NCI-H1417 (cell line): Measurements from ENCODE around the gene CDHR5.

Source experiments
- DNase-seq, 3 experiments: peaks; one replicate each; lab custom pipeline; 2025; lab: John Stamatoyannopoulos, UW

The CDHR5 gene

DNA sequence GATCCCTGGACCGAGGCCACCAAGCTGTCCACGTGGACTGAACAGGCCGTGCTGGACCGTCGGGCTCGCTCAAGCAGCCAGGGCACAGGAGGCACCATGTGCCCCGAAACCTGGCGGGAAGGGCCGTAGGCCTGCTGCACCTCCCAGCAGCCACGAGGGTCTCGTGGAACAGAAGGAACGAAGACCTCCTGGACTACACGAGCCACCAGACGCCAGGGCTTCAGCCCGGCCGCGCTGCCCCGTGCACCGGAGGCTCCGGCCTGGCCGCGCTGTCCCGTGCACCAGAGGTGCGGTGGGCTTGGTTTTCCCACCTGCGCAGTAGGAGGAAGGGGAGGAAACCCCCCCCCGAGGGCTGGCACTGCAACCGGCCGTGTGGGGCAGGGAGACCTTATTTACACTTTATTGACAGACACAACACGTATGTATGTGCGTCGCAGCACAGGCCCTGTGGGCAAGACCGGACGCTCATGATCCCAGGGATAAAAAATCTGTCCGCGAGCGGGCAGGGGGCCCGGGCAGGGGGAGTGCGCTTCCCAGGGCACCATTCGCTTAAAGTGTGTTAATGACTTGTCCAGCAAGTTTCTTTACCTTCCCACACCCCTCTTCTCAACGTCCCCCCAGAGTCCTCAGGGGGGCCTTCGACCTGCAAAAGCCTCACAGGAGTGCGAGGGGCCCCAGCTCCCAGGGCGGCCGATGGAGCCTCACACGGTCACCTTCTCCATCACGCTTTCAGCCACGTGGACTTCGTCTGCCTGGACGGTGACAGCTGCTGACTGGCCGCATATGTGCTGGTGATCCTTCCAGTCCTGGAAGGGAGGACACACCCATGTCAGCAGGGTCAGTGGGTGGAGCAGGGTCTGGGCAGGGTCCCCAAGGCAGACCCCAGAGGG lies 19.3 kb upstream of the CDHR5 start:
- no peak for DNase-seq

DNA sequence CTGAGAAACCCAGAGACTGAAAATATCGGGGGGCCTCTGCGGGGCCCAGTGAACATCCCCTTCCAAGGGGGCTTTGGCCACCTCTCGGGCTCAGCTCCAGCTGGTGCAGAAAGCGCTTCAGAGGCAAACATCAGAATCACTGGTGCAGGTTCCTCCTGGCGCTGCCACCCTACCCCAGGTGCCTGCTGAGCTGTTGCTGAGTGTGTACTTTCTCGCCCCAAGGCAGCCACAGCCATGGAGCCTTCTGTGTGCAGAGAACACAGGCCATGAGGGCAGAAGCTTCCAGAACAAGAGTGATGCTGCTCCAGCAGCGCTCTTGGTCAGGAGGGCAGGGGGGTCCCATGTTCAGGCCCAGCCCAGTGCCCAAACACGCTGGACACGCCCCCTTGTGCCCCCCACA lies 18.6 kb upstream of the CDHR5 start:
- no peak for DNase-seq

DNA sequence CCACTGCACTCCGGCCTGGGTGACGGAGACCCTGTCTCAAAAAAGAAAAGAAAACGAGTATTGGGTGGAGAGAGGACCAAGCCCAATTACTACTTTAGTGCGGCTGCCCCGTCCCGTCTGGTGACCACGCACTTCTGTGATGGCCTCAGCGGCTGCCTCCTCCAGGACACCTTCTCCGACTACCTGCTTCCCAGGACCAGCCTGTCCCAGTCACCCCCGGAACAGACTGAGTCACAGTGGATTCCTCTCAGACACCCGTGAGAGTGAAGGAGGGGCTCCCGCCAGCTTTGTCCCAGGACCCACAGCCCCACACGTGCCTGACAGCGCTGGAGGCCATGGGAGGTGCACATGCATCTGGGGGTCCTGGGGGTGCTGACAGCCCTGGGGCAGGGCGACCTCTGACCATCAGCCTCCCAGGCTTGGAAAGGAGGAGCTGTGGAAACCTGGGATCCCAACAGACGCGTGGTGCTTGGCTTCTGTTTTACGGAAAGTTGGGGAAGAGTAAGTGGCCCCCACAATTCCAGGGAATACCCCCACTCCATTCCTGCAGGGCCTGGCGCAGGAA lies 17.1 kb upstream of the CDHR5 start:
- no peak for DNase-seq

DNA sequence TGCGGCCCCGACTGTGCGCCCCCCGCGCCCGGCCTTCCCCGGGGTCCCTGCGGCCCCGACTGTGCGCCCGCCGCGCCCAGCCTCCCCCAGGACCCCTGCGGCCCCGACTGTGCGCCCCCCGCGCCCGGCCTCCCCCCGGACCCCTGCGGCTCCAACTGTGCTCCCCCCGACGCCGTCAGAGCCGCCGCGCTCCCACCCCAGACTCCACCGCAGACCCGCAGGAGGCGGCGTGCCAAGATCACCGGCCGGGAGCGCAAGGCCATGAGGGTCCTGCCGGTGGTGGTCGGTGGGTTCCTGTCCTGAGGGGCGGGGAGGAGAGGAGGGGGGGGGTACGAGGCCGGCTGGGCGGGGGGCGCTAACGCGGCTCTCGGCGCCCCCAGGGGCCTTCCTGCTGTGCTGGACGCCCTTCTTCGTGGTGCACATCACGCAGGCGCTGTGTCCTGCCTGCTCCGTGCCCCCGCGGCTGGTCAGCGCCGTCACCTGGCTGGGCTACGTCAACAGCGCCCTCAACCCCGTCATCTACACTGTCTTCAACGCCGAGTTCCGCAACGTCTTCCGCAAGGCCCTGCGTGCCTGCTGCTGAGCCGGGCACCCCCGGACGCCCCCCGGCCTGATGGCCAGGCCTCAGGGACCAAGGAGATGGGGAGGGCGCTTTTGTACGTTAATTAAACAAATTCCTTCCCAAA lies 15.4 kb upstream of the CDHR5 start:
- no peak for DNase-seq

DNA sequence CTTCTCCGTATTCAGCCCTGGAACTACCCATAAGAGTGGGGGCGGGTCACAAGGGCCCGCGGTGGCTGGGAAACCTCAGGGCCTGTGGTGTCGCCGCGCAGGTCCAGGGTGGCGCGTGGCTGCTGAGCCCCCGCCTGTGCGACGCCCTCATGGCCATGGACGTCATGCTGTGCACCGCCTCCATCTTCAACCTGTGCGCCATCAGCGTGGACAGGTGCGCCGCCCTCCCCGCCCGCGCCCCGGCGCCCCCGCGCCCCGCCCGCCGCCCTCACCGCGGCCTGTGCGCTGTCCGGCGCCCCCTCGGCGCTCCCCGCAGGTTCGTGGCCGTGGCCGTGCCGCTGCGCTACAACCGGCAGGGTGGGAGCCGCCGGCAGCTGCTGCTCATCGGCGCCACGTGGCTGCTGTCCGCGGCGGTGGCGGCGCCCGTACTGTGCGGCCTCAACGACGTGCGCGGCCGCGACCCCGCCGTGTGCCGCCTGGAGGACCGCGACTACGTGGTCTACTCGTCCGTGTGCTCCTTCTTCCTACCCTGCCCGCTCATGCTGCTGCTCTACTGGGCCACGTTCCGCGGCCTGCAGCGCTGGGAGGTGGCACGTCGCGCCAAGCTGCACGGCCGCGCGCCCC lies 14.7 kb upstream of the CDHR5 start:
- DNase-seq: no peak

DNA sequence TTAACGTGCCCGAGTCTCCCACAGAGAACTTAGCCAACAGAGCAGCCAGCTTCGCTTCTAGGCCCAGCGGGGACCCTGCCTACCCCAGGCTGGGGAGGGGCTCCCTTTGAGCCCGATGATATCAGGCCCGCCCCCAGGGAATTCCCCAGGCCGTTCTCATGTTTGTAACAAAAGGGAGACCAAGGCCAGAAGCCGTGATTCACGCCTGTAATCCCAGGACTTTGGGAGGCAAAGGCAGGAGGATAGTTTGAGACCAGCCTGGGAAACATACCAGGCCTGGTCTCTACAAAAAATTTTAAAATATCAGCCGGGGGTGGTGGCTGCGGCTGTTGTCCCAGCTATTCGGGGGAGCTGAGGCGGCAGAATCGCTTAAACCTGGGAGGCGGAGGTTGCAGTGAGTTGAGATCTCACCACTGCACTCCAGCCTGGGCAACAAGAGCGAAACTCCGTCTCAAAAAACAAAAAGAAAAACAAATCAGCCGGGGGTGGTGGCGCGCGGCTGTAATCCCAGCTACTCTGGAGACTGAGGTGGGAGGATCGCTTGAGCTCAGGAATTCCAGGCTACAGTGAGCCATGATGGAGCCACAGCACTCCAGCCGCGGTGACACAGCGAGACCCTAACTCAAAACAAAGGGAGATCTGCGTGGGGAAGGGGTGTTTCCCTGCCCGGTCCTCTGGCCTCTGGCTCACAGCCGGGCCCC lies 14.0 kb upstream of the CDHR5 start:
- DNase-seq: no peak

DNA sequence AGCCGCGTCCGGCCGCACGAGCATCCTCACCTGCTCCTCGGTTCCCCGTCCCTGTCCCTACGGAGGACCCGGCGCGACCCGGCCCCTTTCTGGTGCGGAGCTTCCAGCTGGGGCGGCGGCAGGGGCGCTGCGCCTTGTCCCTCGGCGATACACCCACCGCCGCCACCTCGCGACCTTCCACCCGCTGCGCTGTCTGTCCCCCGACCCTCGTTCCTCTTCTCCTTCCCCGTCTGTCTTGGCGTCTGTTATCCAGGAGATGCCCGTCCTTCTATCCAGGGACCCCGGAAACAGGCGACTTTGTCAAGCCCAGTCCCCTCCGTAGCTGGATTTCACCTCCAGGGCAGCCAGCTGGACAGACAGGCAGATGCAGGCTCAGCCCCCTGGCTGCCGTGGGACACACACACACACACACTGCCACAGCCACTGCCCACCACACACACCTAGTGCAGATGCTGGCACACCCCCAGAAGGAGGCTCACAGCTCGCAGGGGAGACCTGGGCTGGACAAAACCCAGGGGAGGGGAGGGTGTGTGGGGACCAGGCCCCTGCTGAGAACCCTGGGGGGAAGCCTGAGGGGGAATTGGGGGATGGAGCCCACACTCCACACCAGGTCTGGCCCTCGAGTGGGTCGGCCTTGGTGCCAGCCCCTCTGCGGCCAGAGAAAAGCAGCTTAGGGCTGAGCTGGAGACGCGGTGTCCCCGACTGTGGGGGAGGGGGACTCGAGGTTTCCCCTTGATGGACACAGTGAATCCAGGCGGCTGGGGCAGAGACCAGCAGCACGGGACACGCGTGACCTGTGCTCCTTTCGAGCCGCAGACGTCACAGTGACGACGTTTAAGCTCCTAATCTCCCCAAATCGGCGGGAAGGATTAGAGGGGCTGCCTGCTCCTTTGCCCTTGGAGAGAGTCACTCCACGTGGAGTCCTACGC lies 13.1 kb upstream of the CDHR5 start:
- DNase-seq: no peak

DNA sequence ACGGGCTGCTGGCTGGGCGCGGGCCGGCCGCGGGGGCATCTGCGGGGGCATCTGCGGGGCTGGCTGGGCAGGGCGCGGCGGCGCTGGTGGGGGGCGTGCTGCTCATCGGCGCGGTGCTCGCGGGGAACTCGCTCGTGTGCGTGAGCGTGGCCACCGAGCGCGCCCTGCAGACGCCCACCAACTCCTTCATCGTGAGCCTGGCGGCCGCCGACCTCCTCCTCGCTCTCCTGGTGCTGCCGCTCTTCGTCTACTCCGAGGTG lies 12.5 kb upstream of the CDHR5 start:
- no peak for DNase-seq

DNA sequence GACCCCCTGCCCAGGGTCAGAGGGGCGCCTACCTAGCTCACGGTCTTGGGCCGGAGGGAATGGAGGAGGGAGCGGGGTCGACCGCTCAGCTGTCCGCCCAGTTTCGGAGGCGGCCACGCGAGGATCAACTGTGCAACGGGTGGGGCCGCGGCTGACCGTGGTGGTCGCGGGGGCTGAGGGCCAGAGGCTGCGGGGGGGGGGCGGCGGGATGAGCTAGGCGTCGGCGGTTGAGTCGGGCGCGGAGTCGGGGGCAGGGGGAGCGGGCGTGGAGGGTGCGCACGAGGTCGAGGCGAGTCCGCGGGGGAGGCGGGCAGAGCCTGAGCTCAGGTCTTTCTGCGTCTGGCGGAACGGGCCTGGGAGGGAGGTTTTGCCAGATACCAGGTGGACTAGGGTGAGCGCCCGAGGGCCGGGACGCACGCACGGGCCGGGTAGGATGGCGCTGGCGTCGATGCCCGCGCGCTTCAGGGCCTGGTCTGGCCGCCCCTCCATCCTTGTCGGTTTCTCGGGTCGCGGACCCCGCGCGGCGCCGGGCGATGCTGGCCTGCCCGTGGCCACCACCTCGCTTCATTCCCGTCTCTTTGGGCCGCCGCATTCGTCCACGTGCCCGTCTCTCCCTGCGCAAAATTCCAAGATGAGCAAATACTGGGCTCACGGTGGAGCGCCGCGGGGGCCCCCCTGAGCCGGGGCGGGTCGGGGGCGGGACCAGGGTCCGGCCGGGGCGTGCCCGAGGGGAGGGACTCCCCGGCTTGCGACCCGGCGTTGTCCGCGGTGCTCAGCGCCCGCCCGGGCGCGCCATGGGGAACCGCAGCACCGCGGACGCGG lies 12.0 kb upstream of the CDHR5 start, which contains the start of gene DRD4:
Gene DRD4, plus strand, starts transcription at position 759 of the 822 bp plus-strand sequence. Its CDS starts 36 bp downstream, at position 795.
- no peak for DNase-seq

DNA sequence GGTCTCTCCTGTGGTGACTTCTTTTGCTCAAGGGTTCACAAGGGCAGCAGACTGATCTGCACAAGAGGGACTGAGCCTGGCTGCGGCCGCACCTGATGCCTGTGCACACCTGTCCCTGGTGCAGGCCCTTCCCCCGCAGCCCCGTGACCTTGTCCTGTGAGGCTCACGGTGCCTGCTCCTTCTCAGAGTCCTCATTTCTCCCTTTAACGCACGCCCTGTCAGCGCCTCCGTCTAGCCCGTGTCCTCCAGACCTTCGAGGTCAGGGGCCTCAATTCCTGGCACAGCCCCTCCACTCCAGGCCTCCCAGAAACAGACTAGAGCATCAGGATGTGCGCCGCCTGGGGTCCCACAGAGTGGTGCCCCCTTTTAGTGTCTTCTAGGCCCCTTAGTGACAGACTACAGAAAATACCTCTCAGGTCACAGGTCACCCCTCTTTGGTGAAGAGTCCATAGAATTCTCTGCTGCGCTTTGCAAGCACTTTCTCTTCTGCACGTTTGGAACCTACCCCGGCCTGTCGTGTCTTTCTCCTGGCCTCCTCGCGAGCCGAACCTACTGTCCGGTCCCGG lies 11.3 kb upstream of the CDHR5 start:
- DNase-seq: no peak

DNA sequence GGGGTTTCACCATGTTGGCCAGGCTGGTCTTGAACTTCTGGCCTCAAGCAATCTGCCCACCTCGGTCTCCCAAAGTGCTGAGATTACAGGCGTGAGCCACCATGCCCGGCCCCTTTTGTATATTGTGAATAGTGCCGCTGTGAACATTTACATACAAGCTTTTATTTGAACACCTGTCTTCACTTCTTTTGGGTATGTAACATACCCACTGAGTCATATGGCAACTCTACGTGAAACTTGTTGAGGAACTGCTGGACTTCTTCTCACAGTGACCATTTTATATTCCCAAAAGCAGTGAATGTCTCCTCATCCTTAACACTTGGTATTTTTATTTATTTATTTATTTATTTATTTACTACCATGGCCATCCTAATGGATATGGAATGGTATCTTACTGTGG lies 6.1 kb upstream of the CDHR5 start:
- no peak for DNase-seq

DNA sequence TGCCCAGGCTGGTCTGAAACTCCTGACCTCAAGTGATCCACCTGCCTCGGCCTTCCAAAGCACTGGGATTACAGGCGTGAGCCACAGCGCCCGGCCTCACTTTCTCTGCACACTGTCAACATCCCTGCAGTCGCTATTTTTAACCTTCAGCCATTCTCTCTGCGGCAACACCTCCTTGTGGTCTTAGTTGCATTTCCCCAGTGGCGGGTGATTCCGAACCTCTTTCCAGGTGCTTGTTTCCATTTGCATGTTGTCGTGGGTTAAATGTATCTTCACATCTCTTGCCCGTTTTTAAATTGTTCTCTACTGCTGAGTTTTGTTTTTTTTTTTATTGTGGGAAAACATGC lies 4.5 kb upstream of the CDHR5 start:
- DNase-seq: peak in 1 of 3 experiments; percentile 48

DNA sequence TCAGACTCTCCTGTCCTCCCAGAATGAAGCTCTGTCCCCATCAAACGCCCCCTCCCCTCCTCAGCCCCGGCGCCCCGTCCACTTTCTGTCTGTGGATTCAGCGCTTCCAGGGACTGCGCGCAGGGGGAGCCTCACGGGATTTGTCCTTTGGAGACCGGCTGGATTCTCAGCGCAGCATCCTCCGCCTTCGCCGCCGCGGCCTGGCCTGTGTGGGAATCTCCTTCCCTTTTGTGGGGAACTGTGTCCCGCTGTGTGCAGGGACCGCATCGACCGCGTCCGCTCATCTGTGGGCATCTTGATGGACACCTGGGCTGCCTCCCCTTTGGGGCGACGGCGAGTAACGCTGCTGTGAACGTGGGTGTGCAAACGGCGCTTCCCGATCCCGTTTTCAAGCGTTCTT lies 3.3 kb upstream of the CDHR5 start:
- DNase-seq: no peak

DNA sequence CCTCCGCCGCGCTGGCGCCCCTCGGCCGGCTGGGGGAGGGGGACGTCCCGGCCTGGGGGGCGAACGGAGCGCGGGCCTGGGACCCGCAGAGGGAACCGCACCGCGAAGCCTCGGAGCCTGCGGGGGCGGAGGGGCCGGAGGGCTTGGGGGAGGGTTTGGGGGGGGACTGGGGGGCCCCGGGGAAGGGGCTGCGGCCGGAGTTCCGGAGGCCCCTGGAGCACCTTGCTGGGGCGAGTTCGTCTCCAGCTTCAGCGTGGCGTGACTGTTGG lies 2.5 kb upstream of the CDHR5 start:
- DNase-seq: no peak

DNA sequence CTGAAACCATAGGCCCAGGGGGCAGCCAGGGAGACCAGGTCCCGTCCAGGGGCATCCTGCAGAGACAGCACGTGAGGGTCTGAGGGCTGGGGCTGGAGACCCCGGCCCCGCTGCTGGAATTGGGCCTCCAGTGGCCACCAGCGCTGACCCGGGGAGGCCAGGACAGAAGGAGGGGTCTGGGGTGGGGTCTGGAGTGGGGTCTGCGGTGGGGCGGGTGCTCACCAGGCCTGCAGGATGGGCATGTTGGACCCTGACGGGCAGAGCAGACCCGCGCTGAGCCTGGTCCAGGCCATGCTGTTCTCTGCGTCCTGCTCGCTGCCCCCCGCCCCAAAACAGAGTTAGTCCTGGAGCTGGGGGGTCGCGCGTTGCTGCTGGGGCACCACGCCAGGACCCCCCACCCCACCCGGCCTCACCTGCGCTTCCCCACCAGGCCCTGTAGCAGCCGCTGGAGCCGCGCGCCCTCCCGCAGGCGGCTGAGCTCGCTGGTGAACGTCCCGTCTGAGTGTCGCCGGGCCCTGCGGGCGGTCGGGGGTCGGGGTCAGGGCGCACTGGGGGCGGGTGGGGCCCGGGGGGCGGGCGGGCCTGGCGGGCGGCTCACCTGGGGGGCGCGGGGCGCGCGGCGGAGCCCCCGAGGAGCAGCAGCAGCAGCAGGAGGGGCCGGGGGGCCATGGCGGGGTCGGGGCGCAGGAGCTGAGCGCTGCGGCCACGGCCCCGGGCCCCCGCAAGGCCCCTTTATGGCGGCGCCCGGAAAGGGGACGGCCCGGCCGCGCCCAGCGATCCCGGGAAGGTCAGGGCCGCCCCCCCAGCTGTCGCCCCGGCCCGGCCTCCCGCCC lies 1.9 kb upstream of the CDHR5 start, which contains the start of gene SCT:
Gene SCT, minus strand, starts transcription at position 707 of the 833 bp plus-strand sequence. Its CDS starts 38 bp downstream, at position 669.
- no peak for DNase-seq

DNA sequence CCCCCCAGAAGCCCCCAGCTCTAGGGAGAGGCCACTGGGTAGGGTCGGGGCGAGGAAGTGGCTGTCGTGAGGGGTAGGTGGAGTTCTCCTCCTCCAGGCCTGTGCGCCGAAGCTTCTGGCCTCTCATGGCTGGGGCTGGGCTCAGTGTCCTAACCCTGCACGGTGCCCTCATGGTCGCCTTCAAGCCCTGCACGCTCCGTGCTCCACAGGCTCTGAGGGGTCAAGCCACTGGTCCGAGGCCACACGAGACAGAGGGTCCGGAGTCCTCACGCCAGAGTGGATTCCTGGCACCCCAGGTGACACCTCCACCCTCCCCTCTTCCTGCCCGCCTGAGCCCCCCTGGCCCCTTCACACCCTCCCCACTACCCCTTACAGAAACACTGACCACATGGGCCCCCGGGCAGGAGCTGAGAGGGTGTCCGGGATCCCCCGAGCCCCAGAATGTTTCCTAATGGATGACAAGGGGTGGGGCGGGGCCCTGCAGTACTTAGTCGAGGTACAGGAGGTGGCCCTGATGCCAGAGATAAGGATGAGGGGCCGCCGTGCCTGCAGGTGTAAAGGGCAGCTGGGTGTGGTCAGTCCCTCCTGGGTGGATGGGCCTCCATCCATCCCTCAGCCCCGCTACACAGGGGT lies 997 bp upstream of the CDHR5 start:
- DNase-seq: no peak

DNA sequence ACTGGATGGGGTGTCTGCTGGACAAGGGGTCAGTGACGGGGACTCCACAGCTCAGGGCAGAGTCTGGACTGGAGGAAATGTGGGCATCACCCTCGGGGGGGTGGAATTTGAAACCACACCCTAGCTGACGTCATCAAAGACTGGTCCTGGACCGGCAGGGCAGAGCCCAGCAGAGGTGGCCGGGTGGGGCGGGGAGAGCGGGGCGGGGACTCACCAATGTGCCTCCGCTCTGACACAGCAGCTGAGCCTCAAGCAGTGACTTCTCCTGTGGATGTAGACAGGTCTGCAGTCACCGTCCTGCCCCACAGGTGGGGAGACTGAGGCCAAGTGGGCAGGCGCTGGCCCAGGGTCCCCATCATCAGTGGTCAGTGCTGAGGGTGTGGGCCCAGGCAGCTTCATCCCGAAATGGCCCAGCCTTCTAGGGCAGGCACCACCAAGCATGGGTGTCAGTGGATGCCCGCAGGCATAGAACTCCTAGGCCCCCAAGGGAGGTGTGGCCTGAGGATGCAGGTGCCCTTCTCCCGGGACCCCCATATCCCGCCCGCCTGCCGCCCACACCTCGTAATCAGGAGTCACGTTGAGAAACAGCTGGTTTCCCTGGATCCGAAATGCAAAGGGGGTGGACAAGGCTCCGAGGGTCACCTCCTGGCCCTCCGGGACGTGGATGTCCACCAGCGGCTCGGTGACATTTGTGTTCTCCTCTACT lies 603 bp downstream of the CDHR5 start:
- DNase-seq: no peak

DNA sequence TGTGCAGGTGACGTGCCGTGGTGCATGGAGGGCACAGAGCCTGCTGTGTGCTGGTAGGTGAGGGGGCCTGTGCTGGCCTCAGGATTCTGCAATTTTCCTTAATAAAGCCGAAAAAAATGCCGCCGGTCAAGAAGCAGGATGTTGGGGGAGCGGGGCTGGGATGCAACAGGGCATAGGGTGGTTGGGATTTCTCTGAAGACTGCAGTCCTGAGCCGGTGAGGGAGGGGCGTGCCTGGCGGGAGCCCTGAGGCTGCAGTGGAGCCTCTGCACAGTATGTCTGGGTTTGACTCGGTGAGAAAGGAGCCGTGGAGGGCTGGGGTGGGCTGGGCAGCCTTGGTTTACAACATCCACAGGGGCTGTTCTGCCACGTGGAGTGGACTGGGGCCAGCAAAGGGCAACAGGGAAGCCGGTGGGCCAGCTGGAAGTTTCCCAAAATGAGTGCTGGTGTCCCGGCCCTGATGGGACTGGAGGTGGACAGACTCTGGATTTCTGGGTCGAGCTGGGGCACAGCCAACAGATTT lies 1.3 kb downstream of the CDHR5 start:
- no peak for DNase-seq
